SK-N-SH treated with all-trans-retinoic acid at 6 μM for 48 hours (cell line): ENCODE data around the gene HOXD3.

Experiments
- CSDC2 ChIP-seq: fragments of 250-450 bp; sonication (Bioruptor Pico); IDR thresholded peaks from 2 replicates; pipeline ENCODE4 v1.5.0; 2020; ENCODE audit warnings: mild to moderate bottlenecking, moderate library complexity
- PATZ1 ChIP-seq: fragments of 250-450 bp; sonication (Bioruptor Pico); IDR thresholded peaks from 2 replicates; pipeline ENCODE4 v1.8.0; 2020; ENCODE audit warnings: mild to moderate bottlenecking, moderate library complexity, borderline replicate concordance
- ZFP3 ChIP-seq: fragments of 250-450 bp; sonication (Bioruptor Pico); IDR thresholded peaks from 2 replicates; pipeline ENCODE4 v1.5.0; 2020; ENCODE audit warnings: mild to moderate bottlenecking, moderate library complexity
- ZNF8 ChIP-seq: fragments of 450-650 bp; formaldehyde crosslinking; IDR thresholded peaks from 2 replicates; pipeline ENCODE4 v1.5.0; 2020; ENCODE audit warnings: mild to moderate bottlenecking, moderate library complexity

DNA sequence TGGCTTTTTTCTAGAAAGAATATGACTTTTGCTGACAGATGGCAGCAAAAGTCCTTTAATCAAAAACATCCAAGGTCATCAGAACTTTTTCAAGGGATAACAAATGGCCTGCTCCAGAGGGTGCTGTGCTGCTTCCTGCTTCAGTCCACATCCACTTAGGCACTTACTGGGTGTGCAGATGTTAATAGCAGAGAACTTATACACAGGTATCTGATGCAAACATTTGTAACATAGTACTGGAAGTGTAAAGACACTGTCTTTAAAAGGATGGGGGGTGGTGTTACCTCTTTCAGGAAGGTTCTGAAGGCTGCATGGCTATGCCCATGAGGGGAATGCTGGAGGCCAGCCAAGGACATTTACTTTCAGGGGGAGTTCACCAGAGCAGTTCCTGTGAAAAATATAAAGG, 22.1 kb upstream of the HOXD3 start:
- TF ChIP-seq ZFP3 (CRISPR knock-in tag) = no peak
- TF ChIP-seq PATZ1 = no peak
- TF ChIP-seq CSDC2 = no peak
- TF ChIP-seq ZNF8 (CRISPR knock-in tag) = no peak
